Activated naive CD4-positive, alpha-beta T cell treated with anti-CD3 and anti-CD28 coated beads, Interleukin-2, amount 50 U/mL, for 24 hours (primary cell): Measurements from ENCODE around the gene KCNH1.

Experiments
- H3K27ac Mint-ChIP-seq: one replicate; pipeline ENCODE4 v1.8.0; 2021; ENCODE audit warnings: mild to moderate bottlenecking, mixed read lengths
- H3K27me3 Mint-ChIP-seq: one replicate; pipeline ENCODE4 v1.8.0; 2021; ENCODE audit warnings: mixed read lengths
- H3K36me3 Mint-ChIP-seq: one replicate; pipeline ENCODE4 v1.8.0; 2021; ENCODE audit warnings: mixed read lengths
- H3K4me1 Mint-ChIP-seq: one replicate; pipeline ENCODE4 v1.8.0; 2021; ENCODE audit warnings: mixed read lengths
- H3K4me3 Mint-ChIP-seq: one replicate; pipeline ENCODE4 v1.8.0; 2021; ENCODE audit warnings: mild to moderate bottlenecking, mixed read lengths
- H3K9me3 Mint-ChIP-seq: one replicate; pipeline ENCODE4 v1.8.0; 2021; ENCODE audit warnings: mixed read lengths

KCNH1 gene

GRCh38 chr1:210900820-210901219, 233.1 kb downstream of the KCNH1 start:
- Mint-ChIP-seq H3K36me3 (no peaks in the 10 kb centered on the region), H3K4me3 (no peak overlapping the region), H3K4me1 (no peaks in the 10 kb centered on the region), H3K27ac (no peak overlapping the region), H3K9me3 (no peaks in the 10 kb centered on the region), H3K27me3 (peaks cover 10% of the 10 kb centered on the region)

GRCh38 chr1:210900079-210900478, 233.9 kb downstream of the KCNH1 start:
- Mint-ChIP-seq H3K27ac (no peak overlapping the region), H3K36me3 (no peaks in the 10 kb centered on the region), H3K9me3 (no peaks in the 10 kb centered on the region), H3K4me1 (no peaks in the 10 kb centered on the region), H3K27me3 (peaks cover 9% of the 10 kb centered on the region), H3K4me3 (no peak overlapping the region)

DNA sequence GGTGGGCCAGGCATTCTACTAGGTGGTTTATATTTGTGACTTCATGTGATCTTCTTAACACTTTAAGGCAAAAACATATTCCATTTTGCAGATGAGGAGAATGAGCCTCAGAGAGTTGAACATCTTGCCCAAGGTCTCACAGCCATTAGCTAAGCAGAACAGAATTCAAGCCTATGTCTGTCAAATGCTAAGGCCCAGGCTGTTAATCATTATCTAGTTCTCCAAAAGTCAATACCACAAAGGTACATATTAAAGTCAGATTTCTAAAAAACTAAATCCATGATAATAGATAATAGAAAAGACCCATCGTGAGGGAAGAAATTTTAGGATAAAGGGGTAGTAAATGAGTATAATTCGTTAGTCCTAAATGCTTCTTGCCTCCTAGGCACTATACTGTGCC, 234.3 kb downstream of the KCNH1 start:
- Mint-ChIP-seq H3K36me3 (no peaks in the 10 kb centered on the region), H3K9me3 (no peaks in the 10 kb centered on the region), H3K27me3 (peaks cover 9% of the 10 kb centered on the region), H3K4me3 (no peak overlapping the region), H3K27ac (no peak overlapping the region), H3K4me1 (no peaks in the 10 kb centered on the region)

GRCh38 chr1:210898473-210898872, 235.5 kb downstream of the KCNH1 start:
- H3K4me1 Mint-ChIP-seq, result no peaks in the 10 kb centered on the region
- no peak overlapping the region for H3K27ac Mint-ChIP-seq
- peaks cover 8% of the 10 kb centered on the region for H3K27me3 Mint-ChIP-seq
- no peak overlapping the region for H3K4me3 Mint-ChIP-seq
- H3K9me3 Mint-ChIP-seq, result peaks cover 7% of the 10 kb centered on the region
- H3K36me3 Mint-ChIP-seq, result no peaks in the 10 kb centered on the region

DNA sequence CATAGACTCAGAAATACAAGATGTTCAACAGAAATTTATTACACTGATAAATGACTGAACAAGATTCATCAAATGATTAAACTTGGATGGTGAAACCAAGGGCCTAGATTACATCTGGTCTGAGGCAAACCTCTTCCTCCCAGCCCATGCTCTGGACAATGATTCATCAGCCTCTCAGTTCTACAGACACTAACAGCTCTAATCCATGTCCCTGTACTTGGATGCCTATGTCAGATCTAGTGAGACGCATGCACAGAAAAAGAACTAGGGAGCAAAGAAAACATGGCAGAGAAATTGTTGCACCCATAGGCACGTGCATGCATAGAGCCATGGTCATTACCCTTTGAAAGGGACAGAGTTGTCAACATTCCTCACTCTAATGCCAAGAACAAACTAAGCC, 250.1 kb downstream of the KCNH1 start:
- H3K4me3 Mint-ChIP-seq, result no peak overlapping the region
- no peaks in the 10 kb centered on the region for H3K36me3 Mint-ChIP-seq
- H3K27me3 Mint-ChIP-seq, result no peaks in the 10 kb centered on the region
- H3K27ac Mint-ChIP-seq, result no peak overlapping the region
- H3K9me3 Mint-ChIP-seq, result no peaks in the 10 kb centered on the region
- H3K4me1 Mint-ChIP-seq, result no peaks in the 10 kb centered on the region

DNA sequence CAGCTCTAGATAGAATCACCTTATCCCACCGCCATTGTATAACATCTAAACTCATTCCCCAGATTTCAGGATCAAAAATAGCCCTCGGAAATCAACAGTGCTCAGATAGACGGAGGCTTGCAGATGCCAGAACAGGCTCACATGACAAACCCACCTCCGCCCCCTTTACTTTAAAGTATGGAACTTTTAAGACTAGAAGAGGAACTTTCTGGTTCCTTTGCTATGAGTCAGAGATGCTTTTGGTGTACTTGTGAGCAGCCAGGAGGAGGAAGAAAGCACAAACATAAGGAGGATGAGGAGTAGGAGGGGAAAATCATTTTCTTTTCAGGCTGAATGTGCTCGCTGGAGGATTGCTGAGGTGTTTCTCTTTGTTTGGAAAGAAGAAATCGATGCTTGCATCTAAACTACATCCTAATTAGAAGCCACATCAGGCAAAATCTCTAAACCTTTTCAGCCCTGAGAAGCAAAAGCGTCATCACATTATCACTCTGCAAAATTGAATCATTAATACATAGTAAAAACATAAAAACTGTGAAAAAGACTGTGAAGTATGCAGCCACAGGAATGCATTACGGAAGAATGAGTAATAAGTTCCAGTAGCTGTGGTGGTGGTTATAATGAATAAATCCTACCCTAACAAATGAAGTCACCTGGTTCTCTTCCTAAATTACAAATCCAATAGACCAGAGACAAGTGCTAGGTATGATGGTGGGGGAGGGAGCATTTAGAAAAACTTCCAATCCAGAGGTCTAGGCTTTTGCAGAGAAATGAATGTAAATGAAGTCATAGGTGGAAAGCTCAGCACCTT, 251.3 kb downstream of the KCNH1 start:
- Mint-ChIP-seq H3K36me3 (no peaks in the 10 kb centered on the region), H3K27me3 (peaks cover 6% of the 10 kb centered on the region), H3K4me3 (no peak overlapping the region), H3K9me3 (peaks cover 7% of the 10 kb centered on the region), H3K27ac (no peak overlapping the region), H3K4me1 (no peaks in the 10 kb centered on the region)

- H3K36me3 Mint-ChIP-seq, result no peaks in the 10 kb centered on the region
- H3K4me1 Mint-ChIP-seq, result no peaks in the 10 kb centered on the region
- H3K27me3 Mint-ChIP-seq, result peaks cover 6% of the 10 kb centered on the region
- H3K4me3 Mint-ChIP-seq, result no peak overlapping the region
- peaks cover 7% of the 10 kb centered on the region for H3K9me3 Mint-ChIP-seq
- H3K27ac Mint-ChIP-seq, result no peak overlapping the region
Measured at GRCh38 chr1:210878564-210878963, 255.4 kb downstream of the KCNH1 start.

- Mint-ChIP-seq H3K4me1 (no peaks in the 10 kb centered on the region), H3K27ac (no peak overlapping the region), H3K9me3 (peaks cover 7% of the 10 kb centered on the region), H3K4me3 (no peak overlapping the region), H3K27me3 (peaks cover 10% of the 10 kb centered on the region), H3K36me3 (no peaks in the 10 kb centered on the region)
Measured at GRCh38 chr1:210876275-210876674, 257.7 kb downstream of the KCNH1 start.

DNA sequence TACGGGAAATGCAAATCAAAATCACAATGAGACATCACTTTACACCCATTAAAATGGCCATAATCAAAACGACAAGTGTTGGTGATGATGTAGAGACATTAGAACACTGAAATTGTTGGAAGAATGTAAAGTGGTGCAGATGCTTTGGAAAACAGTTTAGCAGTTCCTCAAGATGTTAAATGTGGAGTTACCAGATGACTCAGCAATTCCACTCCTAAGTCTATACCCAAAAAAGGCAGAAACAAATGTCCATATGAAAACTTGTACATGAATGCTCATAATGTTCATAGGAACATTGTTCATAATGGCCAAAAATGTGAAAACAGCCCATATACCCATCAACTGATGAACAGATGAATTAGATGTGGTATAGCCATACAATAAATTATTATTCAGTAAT, 267.4 kb downstream of the KCNH1 start:
- peaks cover 6% of the 10 kb centered on the region for H3K36me3 Mint-ChIP-seq

GRCh38 chr1:210857705-210858104, 276.2 kb downstream of the KCNH1 start:
- Mint-ChIP-seq H3K4me3 (no peak overlapping the region), H3K9me3 (no peaks in the 10 kb centered on the region), H3K27me3 (no peaks in the 10 kb centered on the region), H3K4me1 (no peaks in the 10 kb centered on the region), H3K36me3 (no peaks in the 10 kb centered on the region), H3K27ac (no peak overlapping the region)

More for the DNA sequence above, 267.4 kb downstream of the KCNH1 start:
- Mint-ChIP-seq H3K9me3 (peaks cover 15% of the 10 kb centered on the region), H3K4me3 (no peak overlapping the region), H3K27ac (no peak overlapping the region), H3K4me1 (no peaks in the 10 kb centered on the region), H3K27me3 (peaks cover 7% of the 10 kb centered on the region)

GRCh38 chr1:210857146-210857663, 276.7 kb downstream of the KCNH1 start:
- Mint-ChIP-seq H3K27ac (no peak overlapping the region), H3K9me3 (no peaks in the 10 kb centered on the region), H3K36me3 (no peaks in the 10 kb centered on the region), H3K4me3 (no peak overlapping the region), H3K27me3 (no peaks in the 10 kb centered on the region), H3K4me1 (no peaks in the 10 kb centered on the region)

DNA sequence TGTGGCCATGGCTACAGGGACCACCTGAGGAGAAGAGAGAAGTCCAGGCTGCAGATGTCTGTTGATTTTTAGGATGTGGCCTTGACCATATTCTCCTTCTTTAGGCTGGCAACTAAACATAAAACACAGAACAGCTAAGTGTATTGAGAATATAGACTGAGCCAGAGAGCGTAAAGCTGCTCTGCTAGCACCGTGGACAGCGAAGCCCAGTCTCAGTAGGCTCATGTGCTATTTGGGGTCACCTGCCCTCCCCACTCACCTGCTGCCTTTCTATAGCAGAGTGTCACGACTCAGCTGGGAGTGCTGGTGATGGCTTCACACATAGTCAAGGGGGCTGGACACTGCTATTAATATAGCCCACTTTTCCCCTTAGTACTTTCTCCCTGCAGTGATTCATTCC, 278.5 kb downstream of the KCNH1 start:
- Mint-ChIP-seq H3K27ac (no peak overlapping the region), H3K4me1 (no peaks in the 10 kb centered on the region), H3K4me3 (no peak overlapping the region)

GRCh38 chr1:210853276-210853675, 280.7 kb downstream of the KCNH1 start:
- Mint-ChIP-seq H3K9me3 (no peaks in the 10 kb centered on the region), H3K27me3 (no peaks in the 10 kb centered on the region), H3K4me1 (no peaks in the 10 kb centered on the region), H3K4me3 (no peak overlapping the region), H3K36me3 (no peaks in the 10 kb centered on the region), H3K27ac (no peak overlapping the region)

More for the DNA sequence above, 278.5 kb downstream of the KCNH1 start:
- Mint-ChIP-seq H3K36me3 (no peaks in the 10 kb centered on the region), H3K27me3 (no peaks in the 10 kb centered on the region), H3K9me3 (no peaks in the 10 kb centered on the region)

GRCh38 chr1:210850556-210850955, 283.4 kb downstream of the KCNH1 start:
- H3K27me3 Mint-ChIP-seq, result no peaks in the 10 kb centered on the region
- no peak overlapping the region for H3K27ac Mint-ChIP-seq
- no peaks in the 10 kb centered on the region for H3K4me1 Mint-ChIP-seq
- H3K9me3 Mint-ChIP-seq, result no peaks in the 10 kb centered on the region
- no peaks in the 10 kb centered on the region for H3K36me3 Mint-ChIP-seq
- H3K4me3 Mint-ChIP-seq, result no peak overlapping the region

- Mint-ChIP-seq H3K4me3 (no peak overlapping the region), H3K27me3 (no peaks in the 10 kb centered on the region), H3K27ac (no peak overlapping the region), H3K9me3 (no peaks in the 10 kb centered on the region), H3K4me1 (no peaks in the 10 kb centered on the region), H3K36me3 (no peaks in the 10 kb centered on the region)
Measured at GRCh38 chr1:210848474-210848873, 285.5 kb downstream of the KCNH1 start.

DNA sequence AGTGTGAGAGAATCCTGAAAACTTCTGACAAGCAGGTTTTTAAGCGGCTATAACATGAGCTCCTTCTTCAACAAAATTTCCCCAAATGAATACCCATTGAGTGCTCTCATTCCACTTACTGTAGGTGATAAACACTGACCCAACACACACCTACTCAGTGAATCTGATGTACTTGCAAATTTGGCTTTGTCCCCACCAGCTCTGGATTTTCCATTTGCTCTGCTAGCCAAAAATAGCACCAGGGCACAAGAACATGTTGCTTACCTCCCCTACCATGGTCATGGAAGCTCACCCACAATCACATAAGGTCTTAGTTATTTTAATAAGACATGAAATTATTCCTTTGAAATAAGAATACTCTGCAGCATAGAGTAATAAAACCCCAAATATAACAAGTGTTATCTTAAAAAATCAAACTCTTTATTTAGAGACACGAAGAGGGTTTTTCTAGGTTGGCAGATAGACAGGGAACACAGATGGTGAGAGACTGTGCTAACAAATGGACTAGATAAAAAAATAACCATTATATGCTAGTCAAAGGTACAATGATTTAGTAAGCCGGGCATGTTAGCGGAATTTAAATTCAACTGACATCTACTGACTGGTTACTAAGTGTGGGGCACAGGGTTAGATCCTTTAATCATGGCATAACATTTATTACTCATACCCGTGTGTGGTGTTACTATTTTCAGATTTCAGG, 291.9 kb downstream of the KCNH1 start:
- Mint-ChIP-seq H3K27me3 (peaks cover 4% of the 10 kb centered on the region), H3K27ac (no peak overlapping the region), H3K4me3 (no peak overlapping the region), H3K36me3 (no peaks in the 10 kb centered on the region), H3K9me3 (no peaks in the 10 kb centered on the region), H3K4me1 (no peaks in the 10 kb centered on the region)
